RPMI8226 (cell line): ENCODE results near the gene ZNF599.

Experiments used
- DNase-seq: peaks from one replicate; pipeline ENCODE4 v3.0.0-alpha.2; 2015

ZNF599 gene

GRCh38 chr19:34734537-34735103, 38.4 kb downstream of the ZNF599 start:
- DNase-seq, result peak; percentile 5

- DNase-seq, result peak; percentile 86
Observed at GRCh38 chr19:34733746-34734536, 39.1 kb downstream of the ZNF599 start, which contains the start of gene ZNF181. TSS of gene ZNF181 (plus strand) at chr19:34734243. CDS start at chr19:34735038, 795 bp downstream.

- no peak for DNase-seq
Observed at GRCh38 chr19:34733266-34733745, 39.7 kb downstream of the ZNF599 start.

GRCh38 chr19:34732612-34733211, 40.3 kb downstream of the ZNF599 start:
- peak; percentile 4 for DNase-seq

- no peak for DNase-seq
Observed at GRCh38 chr19:34731964-34732363, 41.1 kb downstream of the ZNF599 start.

GRCh38 chr19:34731019-34731829, 41.8 kb downstream of the ZNF599 start:
- DNase-seq, result no peak

GRCh38 chr19:34725400-34725799, 47.6 kb downstream of the ZNF599 start:
- no peak for DNase-seq

GRCh38 chr19:34722353-34722752, 50.7 kb downstream of the ZNF599 start:
- DNase-seq, result no peak

GRCh38 chr19:34715357-34715756, 57.7 kb downstream of the ZNF599 start:
- DNase-seq, result no peak

- no peak for DNase-seq
Observed at GRCh38 chr19:34713262-34713637, 59.8 kb downstream of the ZNF599 start.

GRCh38 chr19:34712395-34713261, 60.4 kb downstream of the ZNF599 start:
- DNase-seq, result peak; percentile 68

GRCh38 chr19:34711890-34712289, 61.1 kb downstream of the ZNF599 start:
- DNase-seq, result no peak
